ENCODE measurements around the gene SEC24C.
"Not testable (repeated sequence)": the region's sequence is repeated elsewhere in the genome, so short reads cannot be mapped to it uniquely, and the experiment has no call there.

- not testable (repeated sequence) for TF ChIP-seq CTCF (conservative IDR thresholded peaks at IDR 0.05; ENCODE audit: low read depth, low read length); EZH2 (IDR thresholded peaks at IDR 0.05; ENCODE audit: borderline replicate concordance, low read depth, low read length, poor library complexity, severe bottlenecking)
Observed at GRCh38 chr10:73740501-73741254, 3.5 kb upstream of the SEC24C start.
